Nephron progenitor cell (in vitro differentiated cells): Measurements from ENCODE around the gene CCDC154.

Source experiments
- DNase-seq: peaks from one replicate; pipeline ENCODE4 v3.0.0; 2021
- H3K27ac Mint-ChIP-seq: 2 replicates; pipeline ENCODE4 v1.8.0; 2021; ENCODE audit warnings: mild to moderate bottlenecking, moderate library complexity, mixed read lengths
- H3K27me3 Mint-ChIP-seq: 2 replicates; pipeline ENCODE4 v1.8.0; 2021; ENCODE audit warnings: mild to moderate bottlenecking, low read depth, mixed read lengths; ENCODE audit not compliant: poor library complexity
- H3K36me3 Mint-ChIP-seq: 2 replicates; pipeline ENCODE4 v1.8.0; 2021; ENCODE audit warnings: low read depth, mixed read lengths
- H3K4me1 Mint-ChIP-seq: 2 replicates; pipeline ENCODE4 v1.8.0; 2021; ENCODE audit warnings: mixed read lengths
- H3K4me3 Mint-ChIP-seq: 2 replicates; pipeline ENCODE4 v1.8.0; 2021; ENCODE audit warnings: mild to moderate bottlenecking, moderate library complexity, mixed read lengths
- H3K9me3 Mint-ChIP-seq: 2 replicates; pipeline ENCODE4 v1.8.0; 2021; ENCODE audit warnings: mild to moderate bottlenecking, moderate library complexity, mixed read lengths
- TF ChIP-seq, protein P1 (sequence below): fragments of 200-600 bp; sonication (generic); IDR thresholded peaks from 2 replicates; pipeline ENCODE4 v1.5.0; 2021; ENCODE audit warnings: antibody characterized with exemption

The CCDC154 gene

GRCh38 chr16:1438229-1439057, 5.9 kb downstream of the CCDC154 start:
- H3K27ac Mint-ChIP-seq: no peak overlapping the region
- no peak overlapping the region for H3K4me3 Mint-ChIP-seq
- no peaks in the 10 kb centered on the region for H3K36me3 Mint-ChIP-seq
- TF ChIP-seq, protein P1, sequence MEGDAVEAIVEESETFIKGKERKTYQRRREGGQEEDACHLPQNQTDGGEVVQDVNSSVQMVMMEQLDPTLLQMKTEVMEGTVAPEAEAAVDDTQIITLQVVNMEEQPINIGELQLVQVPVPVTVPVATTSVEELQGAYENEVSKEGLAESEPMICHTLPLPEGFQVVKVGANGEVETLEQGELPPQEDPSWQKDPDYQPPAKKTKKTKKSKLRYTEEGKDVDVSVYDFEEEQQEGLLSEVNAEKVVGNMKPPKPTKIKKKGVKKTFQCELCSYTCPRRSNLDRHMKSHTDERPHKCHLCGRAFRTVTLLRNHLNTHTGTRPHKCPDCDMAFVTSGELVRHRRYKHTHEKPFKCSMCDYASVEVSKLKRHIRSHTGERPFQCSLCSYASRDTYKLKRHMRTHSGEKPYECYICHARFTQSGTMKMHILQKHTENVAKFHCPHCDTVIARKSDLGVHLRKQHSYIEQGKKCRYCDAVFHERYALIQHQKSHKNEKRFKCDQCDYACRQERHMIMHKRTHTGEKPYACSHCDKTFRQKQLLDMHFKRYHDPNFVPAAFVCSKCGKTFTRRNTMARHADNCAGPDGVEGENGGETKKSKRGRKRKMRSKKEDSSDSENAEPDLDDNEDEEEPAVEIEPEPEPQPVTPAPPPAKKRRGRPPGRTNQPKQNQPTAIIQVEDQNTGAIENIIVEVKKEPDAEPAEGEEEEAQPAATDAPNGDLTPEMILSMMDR: no peak
- H3K9me3 Mint-ChIP-seq: no peaks in the 10 kb centered on the region
- H3K4me1 Mint-ChIP-seq: peaks cover 5% of the 10 kb centered on the region
- DNase-seq: no peak
- no peaks in the 10 kb centered on the region for H3K27me3 Mint-ChIP-seq

DNA sequence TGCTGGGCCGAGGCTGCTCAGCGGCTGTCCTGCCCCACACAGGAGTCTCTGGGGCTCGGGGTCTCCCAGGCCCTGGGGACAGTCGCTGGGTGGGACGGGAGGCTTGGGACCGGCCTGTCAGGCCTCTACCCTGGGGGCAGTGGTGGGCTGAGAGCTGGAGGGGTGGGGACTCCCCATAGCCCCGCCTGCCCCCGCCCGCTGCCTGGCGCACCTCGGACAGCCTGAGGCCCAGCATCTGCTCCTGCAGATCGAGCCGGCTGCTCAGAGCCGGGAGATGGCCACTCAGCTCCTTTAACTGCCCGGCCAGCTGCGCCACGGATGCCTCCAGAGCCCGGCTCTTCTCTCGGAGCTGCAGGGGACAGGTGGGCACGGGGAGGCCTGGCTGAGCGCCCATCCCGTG, 6.8 kb downstream of the CCDC154 start:
- TF ChIP-seq, protein P1: no peak
- DNase-seq: no peak
- Mint-ChIP-seq H3K36me3 (no peaks in the 10 kb centered on the region), H3K9me3 (no peaks in the 10 kb centered on the region), H3K4me1 (peaks cover 5% of the 10 kb centered on the region), H3K27ac (no peak overlapping the region), H3K4me3 (no peak overlapping the region), H3K27me3 (no peaks in the 10 kb centered on the region)

GRCh38 chr16:1436731-1437355, 7.5 kb downstream of the CCDC154 start:
- no peaks in the 10 kb centered on the region for H3K27me3 Mint-ChIP-seq
- no peaks in the 10 kb centered on the region for H3K36me3 Mint-ChIP-seq
- no peak for DNase-seq
- H3K4me1 Mint-ChIP-seq: peaks cover 5% of the 10 kb centered on the region
- no peak overlapping the region for H3K27ac Mint-ChIP-seq
- H3K9me3 Mint-ChIP-seq: no peaks in the 10 kb centered on the region
- TF ChIP-seq, protein P1: no peak
- no peak overlapping the region for H3K4me3 Mint-ChIP-seq

DNA sequence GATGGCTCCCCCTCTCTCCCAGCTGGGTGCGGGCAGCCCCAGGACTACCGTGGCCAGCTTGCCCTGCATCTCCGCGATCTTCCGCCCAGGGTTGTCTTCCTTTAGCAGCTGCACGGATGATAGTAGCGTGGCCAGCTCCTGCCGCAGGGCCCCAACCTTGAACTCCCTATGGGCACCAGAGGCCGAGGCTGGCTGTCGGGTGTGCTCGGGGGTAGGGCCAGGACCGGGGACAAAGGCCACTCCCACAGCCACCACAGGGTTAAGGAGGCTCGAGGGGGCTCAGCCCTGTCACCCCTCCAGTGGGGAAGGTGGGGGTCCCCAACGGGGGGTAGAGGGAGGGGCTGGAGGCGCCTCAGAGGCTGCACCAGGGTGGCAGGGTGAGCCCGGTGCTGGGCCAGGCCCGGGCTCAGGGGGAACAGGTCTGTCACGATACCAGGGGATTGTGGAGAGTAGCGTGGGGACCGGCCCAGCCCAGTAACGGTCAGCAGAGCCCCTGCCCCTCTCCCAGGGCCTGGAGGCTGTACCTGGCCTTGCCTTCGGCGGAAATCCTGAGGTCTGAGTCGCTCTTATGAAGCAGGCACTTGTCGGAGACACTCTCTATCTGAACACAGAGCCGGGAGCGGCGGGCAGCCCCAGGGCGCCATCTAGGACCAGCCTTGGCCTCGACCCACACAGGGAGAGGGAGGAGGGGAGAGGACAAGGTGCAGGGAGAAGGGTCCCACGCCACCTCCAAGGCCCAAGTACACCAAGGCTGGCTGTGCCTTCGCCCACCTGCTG, 8.2 kb downstream of the CCDC154 start:
- Mint-ChIP-seq H3K9me3 (no peaks in the 10 kb centered on the region), H3K27ac (no peak overlapping the region), H3K4me3 (no peak overlapping the region), H3K36me3 (no peaks in the 10 kb centered on the region), H3K4me1 (peaks cover 5% of the 10 kb centered on the region), H3K27me3 (no peaks in the 10 kb centered on the region)
- TF ChIP-seq, protein P1: no peak
- no peak for DNase-seq

DNA sequence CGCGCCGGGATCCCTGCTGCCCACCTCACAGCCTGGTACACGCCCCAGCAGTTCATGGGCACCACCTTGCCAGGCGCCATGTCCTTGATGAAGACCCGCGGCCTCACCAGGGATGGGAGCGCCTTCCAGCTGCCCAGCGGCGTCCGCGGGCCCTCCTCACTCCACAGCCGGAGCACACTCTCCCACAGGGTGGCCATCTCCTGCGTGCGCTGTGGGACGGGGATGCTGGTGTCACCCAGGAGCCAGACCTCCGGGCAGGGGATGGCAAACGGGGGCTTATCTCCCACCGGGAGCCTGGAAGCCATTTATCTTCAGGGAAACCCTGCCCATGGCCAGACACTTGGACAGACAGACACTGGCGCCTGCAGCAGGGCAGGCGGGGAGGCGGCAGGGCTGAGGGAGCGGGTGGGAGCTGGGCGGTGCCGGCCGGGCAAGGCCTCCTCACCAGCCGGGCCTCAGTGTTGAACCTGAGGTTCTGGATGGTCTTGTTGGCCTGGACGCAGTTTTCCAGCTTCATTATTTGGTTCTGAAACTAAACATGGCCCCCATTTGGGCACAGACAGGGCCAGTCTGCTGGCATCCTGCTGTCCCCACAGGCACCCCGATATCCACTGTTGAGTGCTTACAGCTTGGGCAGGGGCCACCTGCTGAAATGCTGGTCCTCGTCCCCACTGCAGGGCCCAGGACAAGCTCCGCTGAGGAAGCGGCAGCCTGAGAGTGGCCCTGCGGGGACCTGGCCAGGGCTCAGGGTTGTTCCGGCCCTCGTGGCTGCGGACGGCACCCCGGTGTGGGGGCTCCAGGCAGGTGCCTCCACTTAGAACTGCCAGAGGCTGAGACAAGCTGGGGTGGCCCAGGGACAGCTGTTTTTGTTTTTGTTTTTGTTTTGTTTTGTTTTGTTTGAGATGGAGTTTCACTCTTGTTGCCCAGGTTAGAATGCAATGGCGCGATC, 9.4 kb downstream of the CCDC154 start:
- no peaks in the 10 kb centered on the region for H3K27me3 Mint-ChIP-seq

More for the DNA sequence above, 9.4 kb downstream of the CCDC154 start:
- no peak overlapping the region for H3K4me3 Mint-ChIP-seq
- no peaks in the 10 kb centered on the region for H3K9me3 Mint-ChIP-seq
- H3K4me1 Mint-ChIP-seq: peaks cover 10% of the 10 kb centered on the region
- TF ChIP-seq, protein P1: no peak
- no peak for DNase-seq
- no peak overlapping the region for H3K27ac Mint-ChIP-seq
- H3K36me3 Mint-ChIP-seq: no peaks in the 10 kb centered on the region
